ENCODE measurements around the gene PALM3. TPM values are rescaled to one million over a fixed set of nuclear protein-coding genes. Genes with fewer than 3 reads are reported as not detected.

PALM3 gene
- total RNA-seq, 1 donor from 2014 or later = 0.70 TPM

- no peak for DNase-seq (ENCODE audit: low read depth)
Measured at GRCh38 chr19:14089662-14090508, 28.0 kb upstream of the PALM3 start.

- no peak for DNase-seq (ENCODE audit: low read depth)
Measured at GRCh38 chr19:14089412-14089661, 27.5 kb upstream of the PALM3 start.

GRCh38 chr19:14088634-14089411 lies 26.9 kb upstream of the PALM3 start:
- no peak for DNase-seq (ENCODE audit: low read depth)

GRCh38 chr19:14086098-14086497 lies 24.2 kb upstream of the PALM3 start:
- no peak for DNase-seq (ENCODE audit: low read depth)

- no peak for DNase-seq (ENCODE audit: low read depth)
Measured at GRCh38 chr19:14085309-14085995, 23.6 kb upstream of the PALM3 start, which contains the start of gene C19orf67. Gene C19orf67, minus strand, starts transcription at chr19:14085783. Its CDS starts 156 bp downstream, at chr19:14085627.

- no peak for DNase-seq (ENCODE audit: low read depth)
Measured at GRCh38 chr19:14082675-14082960, 20.7 kb upstream of the PALM3 start.

- DNase-seq (ENCODE audit: low read depth) = no peak
Measured at GRCh38 chr19:14081797-14082674, 20.2 kb upstream of the PALM3 start.

- DNase-seq (ENCODE audit: low read depth) = peak; percentile 99
Measured at GRCh38 chr19:14080887-14081796, 19.3 kb upstream of the PALM3 start.

GRCh38 chr19:14078411-14078810 lies 16.5 kb upstream of the PALM3 start:
- DNase-seq (ENCODE audit: low read depth) = no peak

GRCh38 chr19:14073925-14074838 lies 12.3 kb upstream of the PALM3 start:
- DNase-seq (ENCODE audit: low read depth) = no peak

- no peak for DNase-seq (ENCODE audit: low read depth)
Measured at GRCh38 chr19:14073261-14073924, 11.5 kb upstream of the PALM3 start.

- DNase-seq (ENCODE audit: low read depth) = no peak
Measured at GRCh38 chr19:14072535-14073260, 10.8 kb upstream of the PALM3 start, which contains the start of gene MISP3. Gene MISP3, plus strand, starts transcription at chr19:14072786. Its CDS starts 524 bp downstream, at chr19:14073310.

GRCh38 chr19:14070268-14071050 lies 8.6 kb upstream of the PALM3 start:
- no peak for DNase-seq (ENCODE audit: low read depth)

- no peak for DNase-seq (ENCODE audit: low read depth)
Measured at GRCh38 chr19:14066134-14066533, 4.3 kb upstream of the PALM3 start.

- DNase-seq (ENCODE audit: low read depth) = no peak
Measured at GRCh38 chr19:14063105-14063504, 1.2 kb upstream of the PALM3 start.

GRCh38 chr19:14062558-14062855 lies 631 bp upstream of the PALM3 start:
- no peak for DNase-seq (ENCODE audit: low read depth)

- DNase-seq (ENCODE audit: low read depth) = no peak
Measured at GRCh38 chr19:14061081-14061749, 661 bp downstream of the PALM3 start.
